ENCODE measurements around the gene SRGAP1. TPM values are rescaled to one million over a fixed set of nuclear protein-coding genes. Genes with fewer than 3 reads are reported as not detected.

The SRGAP1 gene
- total and polyA plus RNA-seq, 2 experiments from 2014 or later, result 13.0 to 29.4 TPM

- Histone ChIP-seq H3K9me2 (ENCODE audit: insufficient read depth) (no peaks in the 10 kb centered on the region), H3K9me3 (ENCODE audit: low read depth) (no peaks in the 10 kb centered on the region), H2AFZ (no peak overlapping the region), H3K4me1 (ENCODE audit: insufficient read depth) (peaks cover 36% of the 10 kb centered on the region), H3K4me2 (ENCODE audit: unreplicated experiment) (no peak overlapping the region), H4K20me1 (ENCODE audit: insufficient read depth) (no peaks in the 10 kb centered on the region), H3K27ac (no peak overlapping the region), H3F3A (ENCODE audit: insufficient read depth) (peaks cover 50% of the 10 kb centered on the region), H3K9ac (peak overlapping the region; percentile 16; the same call in 1 of the 2 replicates), H3K27me3 (replicated peaks; ENCODE audit: insufficient read depth) (no peaks in the 10 kb centered on the region), H3K4me3 (no peak overlapping the region), H3K79me2 (ENCODE audit: insufficient read depth) (peaks cover 78% of the 10 kb centered on the region), H3K36me3 (ENCODE audit: low read depth) (peaks cover 25% of the 10 kb centered on the region; the same call in 1 of the 2 replicates)
- in situ Hi-C loops (cut with MboI), result no loop called here
- TF ChIP-seq EZH2 (IDR thresholded peaks at IDR 0.05; ENCODE audit: insufficient read depth, poor library complexity, severe bottlenecking), result no peak
- no peak for TF ChIP-seq EZH2phosphoT487 (IDR thresholded peaks at IDR 0.05; ENCODE audit: insufficient read depth, low read depth)
- no peak for DNase-seq
- WGBS, 2 experiments (ENCODE audit: low coverage in 1 of 2, low lambda C conversion rate in 2 of 2, missing lambda C conversion rate in 2 of 2), result 95 to 98% methylated on average over 9 of the region's 9 CpGs
These were observed 180.9 kb downstream of the SRGAP1 start for GRCh38 chr12:64025174-64025958.

GRCh38 chr12:64027311-64027710, 182.8 kb downstream of the SRGAP1 start:
- in situ Hi-C loops (cut with MboI), result no loop called here
- no peaks in the 10 kb centered on the region for H4K20me1 ChIP-seq (ENCODE audit: insufficient read depth)
- H3K4me3 ChIP-seq, result no peak overlapping the region
- peaks cover 56% of the 10 kb centered on the region for H3F3A ChIP-seq (ENCODE audit: insufficient read depth)
- H3K79me2 ChIP-seq (ENCODE audit: insufficient read depth), result peaks cover 79% of the 10 kb centered on the region
- H3K27ac ChIP-seq, result 0 out of 2 replicates have a peak overlapping the region, but pooled peaks have one; percentile 7
- H3K9ac ChIP-seq, result no peak overlapping the region
- 0 to 4% methylated on average over 1 of the region's 1 CpG for WGBS, 2 experiments (ENCODE audit: low coverage in 1 of 2, low lambda C conversion rate in 2 of 2, missing lambda C conversion rate in 2 of 2)
- peak overlapping the region; percentile 14 for H3K4me2 ChIP-seq (ENCODE audit: unreplicated experiment)
- peaks cover 15% of the 10 kb centered on the region; the same call in 1 of the 2 replicates for H3K36me3 ChIP-seq (ENCODE audit: low read depth)
- no peaks in the 10 kb centered on the region for H3K9me3 ChIP-seq (ENCODE audit: low read depth)
- H3K27me3 ChIP-seq (replicated peaks; ENCODE audit: insufficient read depth), result no peaks in the 10 kb centered on the region
- no peak for DNase-seq
- no peaks in the 10 kb centered on the region for H3K9me2 ChIP-seq (ENCODE audit: insufficient read depth)
- TF ChIP-seq EZH2phosphoT487 (IDR thresholded peaks at IDR 0.05; ENCODE audit: insufficient read depth, low read depth) (no peak), EZH2 (IDR thresholded peaks at IDR 0.05; ENCODE audit: insufficient read depth, poor library complexity, severe bottlenecking) (no peak)
- peaks cover 43% of the 10 kb centered on the region for H3K4me1 ChIP-seq (ENCODE audit: insufficient read depth)
- H2AFZ ChIP-seq, result no peak overlapping the region

- in situ Hi-C loops (cut with MboI), result no loop called here
- Histone ChIP-seq H3K9ac (0 out of 2 replicates have a peak overlapping the region, but pooled peaks have one; percentile 3), H3K4me3 (peak overlapping the region; percentile 8; the same call in 1 of the 2 replicates), H3K27ac (peak overlapping the region; percentile 78), H2AFZ (no peak overlapping the region), H4K20me1 (ENCODE audit: insufficient read depth) (no peaks in the 10 kb centered on the region), H3K9me2 (ENCODE audit: insufficient read depth) (no peaks in the 10 kb centered on the region), H3K9me3 (ENCODE audit: low read depth) (no peaks in the 10 kb centered on the region), H3F3A (ENCODE audit: insufficient read depth) (peaks cover 51% of the 10 kb centered on the region), H3K36me3 (ENCODE audit: low read depth) (peaks cover 5% of the 10 kb centered on the region; the same call in 1 of the 2 replicates), H3K27me3 (replicated peaks; ENCODE audit: insufficient read depth) (no peaks in the 10 kb centered on the region), H3K4me1 (ENCODE audit: insufficient read depth) (peaks cover 43% of the 10 kb centered on the region), H3K4me2 (ENCODE audit: unreplicated experiment) (peak overlapping the region; percentile 72), H3K79me2 (ENCODE audit: insufficient read depth) (peaks cover 79% of the 10 kb centered on the region)
- peak; percentile 55 for DNase-seq
- no peak for TF ChIP-seq EZH2 (IDR thresholded peaks at IDR 0.05; ENCODE audit: insufficient read depth, poor library complexity, severe bottlenecking)
- no peak for TF ChIP-seq EZH2phosphoT487 (IDR thresholded peaks at IDR 0.05; ENCODE audit: insufficient read depth, low read depth)
- WGBS, 2 experiments (ENCODE audit: low coverage in 1 of 2, low lambda C conversion rate in 2 of 2, missing lambda C conversion rate in 2 of 2), result 14 to 16% methylated on average over 5 of the region's 5 CpGs
These were observed 184.0 kb downstream of the SRGAP1 start for GRCh38 chr12:64028541-64028940.

- Histone ChIP-seq H3K27me3 (replicated peaks; ENCODE audit: insufficient read depth) (no peaks in the 10 kb centered on the region), H2AFZ (no peak overlapping the region), H4K20me1 (ENCODE audit: insufficient read depth) (no peaks in the 10 kb centered on the region), H3K4me2 (ENCODE audit: unreplicated experiment) (peak overlapping the region; percentile 72), H3K4me3 (peak overlapping the region; percentile 27), H3K36me3 (ENCODE audit: low read depth) (0 out of 2 replicates have a peak, but pooled peaks cover 5% of the 10 kb centered on the region), H3F3A (ENCODE audit: insufficient read depth) (peaks cover 51% of the 10 kb centered on the region), H3K27ac (peak overlapping the region; percentile 78), H3K9ac (peak overlapping the region; percentile 3; the same call in 1 of the 2 replicates), H3K4me1 (ENCODE audit: insufficient read depth) (peaks cover 43% of the 10 kb centered on the region), H3K79me2 (ENCODE audit: insufficient read depth) (peaks cover 78% of the 10 kb centered on the region), H3K9me2 (ENCODE audit: insufficient read depth) (no peaks in the 10 kb centered on the region), H3K9me3 (ENCODE audit: low read depth) (no peaks in the 10 kb centered on the region)
- in situ Hi-C loops (cut with MboI), result no loop called here
- peak; percentile 87 for DNase-seq
- WGBS, 2 experiments (ENCODE audit: low coverage in 1 of 2, low lambda C conversion rate in 2 of 2, missing lambda C conversion rate in 2 of 2), result 29 to 30% methylated on average over 13 of the region's 13 CpGs
- TF ChIP-seq EZH2 (IDR thresholded peaks at IDR 0.05; ENCODE audit: insufficient read depth, poor library complexity, severe bottlenecking) (no peak), EZH2phosphoT487 (IDR thresholded peaks at IDR 0.05; ENCODE audit: insufficient read depth, low read depth) (no peak)
These were observed 184.7 kb downstream of the SRGAP1 start for GRCh38 chr12:64029013-64029857.
